Smooth muscle cell (in vitro differentiated cells): ENCODE results near the gene ST6GAL2. TPM values are rescaled to one million over a fixed set of nuclear protein-coding genes. Genes with fewer than 3 reads are reported as not detected.
A peak's percentile ranks its signal among the peaks of the same experiment; 100 is the strongest.

Experiments used
- DNase-seq: peaks from one replicate; lab custom pipeline; 2025; ENCODE audit not compliant: unreplicated experiment; lab: John Stamatoyannopoulos, UW
- H2AFZ ChIP-seq: fragments of 200-600 bp; sonication (generic); 2 replicates; pipeline ENCODE4 v1.6.0; 2016; ENCODE audit warnings: antibody characterized with exemption, low read depth, mild to moderate bottlenecking
- H3F3A ChIP-seq: fragments of 200-600 bp; sonication (generic); 2 replicates; pipeline ENCODE4 v1.6.0; 2017; ENCODE audit warnings: antibody characterized with exemption, low read depth
- H3K27ac ChIP-seq: fragments of 200-600 bp; sonication (generic); 2 replicates; pipeline ENCODE4 v1.5.1; 2016; ENCODE audit warnings: low read depth, mild to moderate bottlenecking
- H3K27me3 ChIP-seq: fragments of 200-600 bp; sonication (generic); 2 replicates; pipeline ENCODE4 v1.6.1; 2016; ENCODE audit warnings: low read depth, mild to moderate bottlenecking
- H3K36me3 ChIP-seq: fragments of 200-600 bp; sonication (generic); 2 replicates; pipeline ENCODE4 v1.5.1; 2016; ENCODE audit warnings: low read depth
- H3K4me1 ChIP-seq: fragments of 200-600 bp; sonication (generic); 2 replicates; pipeline ENCODE4 v1.5.1; 2016; ENCODE audit warnings: low read depth
- H3K4me2 ChIP-seq: fragments of 200-600 bp; sonication (generic); 2 replicates; pipeline ENCODE4 v1.6.0; 2016; ENCODE audit warnings: mild to moderate bottlenecking
- H3K4me3 ChIP-seq: fragments of 200-600 bp; sonication (generic); 2 replicates; pipeline ENCODE4 v1.5.1; 2016; ENCODE audit warnings: mild to moderate bottlenecking
- H3K79me2 ChIP-seq: fragments of 200-600 bp; sonication (generic); 2 replicates; pipeline ENCODE4 v1.6.0; 2016; ENCODE audit warnings: low read depth, mild to moderate bottlenecking
- H3K9ac ChIP-seq: fragments of 200-600 bp; sonication (generic); 2 replicates; pipeline ENCODE4 v1.6.0; 2016; ENCODE audit warnings: low read depth
- H3K9me3 ChIP-seq: fragments of 200-600 bp; sonication (generic); replicated peaks from 2 replicates; pipeline ENCODE4 v1.5.1; 2016; ENCODE audit warnings: low read depth
- H4K20me1 ChIP-seq: fragments of 200-600 bp; sonication (generic); 2 replicates; pipeline ENCODE4 v1.6.0; 2016; ENCODE audit warnings: low read depth
- WGBS: methylation state at CpG from one replicate; pipeline ENCODE4 v1.1.7; 2016; ENCODE audit warnings: low lambda C conversion rate; 5-methylcytosine and 5-hydroxymethylcytosine counted together
- polyA plus RNA-seq: library from polyadenylated mRNA; unstranded; fragments of >200 nt; fragmentation: Nextera tagmentation; extraction: Ambion mirVana; gene quantifications from 2 replicates; pipeline ENCODE4 v1.2.1, GENCODE V29; 2016
- total RNA-seq: library from RNA; depleted of rRNA; stranded (reverse); fragments of >200 nt; gene quantifications from 2 replicates; pipeline ENCODE4 v1.2.3, GENCODE V29; 2014
- TF ChIP-seq, protein P1 (sequence below): fragments of 200-600 bp; sonication (generic); IDR thresholded peaks from 2 replicates; pipeline ENCODE4 v1.5.1; 2017; ENCODE audit warnings: borderline replicate concordance, mild to moderate bottlenecking, antibody characterized with exemption; ENCODE audit not compliant: insufficient read depth, poor library complexity, severe bottlenecking

ST6GAL2 gene
- total and polyA plus RNA-seq, 2 experiments from 2014 or later = 42.5 to 64.6 TPM

DNA sequence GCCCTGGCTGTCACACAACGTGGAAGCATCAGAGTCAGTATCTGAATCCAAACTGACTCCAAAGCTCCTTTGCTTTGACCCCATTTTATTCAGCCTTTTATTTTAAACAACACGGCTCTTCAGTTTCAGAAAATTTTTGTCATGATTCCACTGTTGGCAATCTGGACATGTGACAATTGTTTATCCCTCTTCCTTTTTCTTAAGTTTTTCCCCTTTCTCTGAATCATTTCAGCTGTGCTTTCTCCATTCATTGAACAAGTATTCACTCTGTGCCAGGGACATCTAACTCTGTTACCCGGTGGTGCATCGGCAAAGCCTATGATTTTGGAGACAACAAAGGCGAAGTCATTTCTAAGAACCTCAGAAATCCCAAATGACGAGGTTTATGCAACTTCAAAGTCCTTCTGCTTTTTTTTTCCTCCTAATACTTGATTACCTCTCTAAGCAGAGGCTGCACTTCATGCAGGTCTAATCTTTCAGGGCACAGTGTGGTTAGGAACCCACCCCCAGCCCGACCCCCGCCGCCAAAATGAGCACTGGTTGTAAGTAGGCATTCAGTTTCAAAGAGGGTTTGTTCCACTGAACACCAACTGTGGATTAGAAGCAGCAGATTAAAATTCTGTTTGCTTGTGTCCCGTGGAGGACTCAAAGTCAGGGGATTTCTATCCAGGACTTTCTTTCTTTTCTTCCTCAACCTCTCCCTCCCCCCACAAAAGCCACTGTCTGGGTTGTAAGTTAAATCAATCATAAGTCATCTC, 18.6 kb downstream of the ST6GAL2 start:
- no peaks in the 10 kb centered on the region for H3K27me3 ChIP-seq
- peaks cover 25% of the 10 kb centered on the region for H3K4me1 ChIP-seq
- H4K20me1 ChIP-seq = peaks cover 97% of the 10 kb centered on the region
- no peaks in the 10 kb centered on the region for H3F3A ChIP-seq
- no peaks in the 10 kb centered on the region for H3K9me3 ChIP-seq
- H3K36me3 ChIP-seq = no peaks in the 10 kb centered on the region
- peak overlapping the region; percentile 56 for H3K27ac ChIP-seq
- H2AFZ ChIP-seq = no peak overlapping the region
- H3K79me2 ChIP-seq = peaks cover 96% of the 10 kb centered on the region
- H3K9ac ChIP-seq = no peak overlapping the region
- H3K4me2 ChIP-seq = peak overlapping the region; percentile 69
- no peak for DNase-seq
- no peak overlapping the region for H3K4me3 ChIP-seq
- WGBS = 52% methylated on average over 10 of the region's 10 CpGs
- TF ChIP-seq, protein P1, sequence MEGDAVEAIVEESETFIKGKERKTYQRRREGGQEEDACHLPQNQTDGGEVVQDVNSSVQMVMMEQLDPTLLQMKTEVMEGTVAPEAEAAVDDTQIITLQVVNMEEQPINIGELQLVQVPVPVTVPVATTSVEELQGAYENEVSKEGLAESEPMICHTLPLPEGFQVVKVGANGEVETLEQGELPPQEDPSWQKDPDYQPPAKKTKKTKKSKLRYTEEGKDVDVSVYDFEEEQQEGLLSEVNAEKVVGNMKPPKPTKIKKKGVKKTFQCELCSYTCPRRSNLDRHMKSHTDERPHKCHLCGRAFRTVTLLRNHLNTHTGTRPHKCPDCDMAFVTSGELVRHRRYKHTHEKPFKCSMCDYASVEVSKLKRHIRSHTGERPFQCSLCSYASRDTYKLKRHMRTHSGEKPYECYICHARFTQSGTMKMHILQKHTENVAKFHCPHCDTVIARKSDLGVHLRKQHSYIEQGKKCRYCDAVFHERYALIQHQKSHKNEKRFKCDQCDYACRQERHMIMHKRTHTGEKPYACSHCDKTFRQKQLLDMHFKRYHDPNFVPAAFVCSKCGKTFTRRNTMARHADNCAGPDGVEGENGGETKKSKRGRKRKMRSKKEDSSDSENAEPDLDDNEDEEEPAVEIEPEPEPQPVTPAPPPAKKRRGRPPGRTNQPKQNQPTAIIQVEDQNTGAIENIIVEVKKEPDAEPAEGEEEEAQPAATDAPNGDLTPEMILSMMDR = no peak

DNA sequence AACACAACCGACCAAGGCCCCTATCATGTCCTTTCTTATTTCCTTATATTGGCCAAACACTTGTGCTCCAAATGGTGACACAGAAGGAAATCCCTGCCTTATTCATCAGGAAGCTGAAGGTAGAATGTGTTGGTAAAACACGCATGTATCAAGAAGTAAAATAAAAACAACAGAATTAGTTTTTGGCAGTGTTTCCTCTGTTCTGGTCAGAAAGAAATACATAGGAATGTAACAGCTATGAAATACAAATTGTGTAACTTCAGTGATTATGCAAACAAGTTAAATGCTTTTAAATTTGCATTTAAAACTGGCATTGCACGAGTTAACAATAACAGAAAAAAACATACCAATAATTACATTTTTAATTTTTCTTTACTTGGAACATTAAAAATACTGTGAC, 19.3 kb downstream of the ST6GAL2 start:
- no peaks in the 10 kb centered on the region for H3K36me3 ChIP-seq
- H3K27ac ChIP-seq = peak overlapping the region; percentile 56
- no peak for DNase-seq
- no peaks in the 10 kb centered on the region for H3K9me3 ChIP-seq
- peaks cover 96% of the 10 kb centered on the region for H3K79me2 ChIP-seq
- no peak overlapping the region for H3K9ac ChIP-seq
- no peaks in the 10 kb centered on the region for H3K27me3 ChIP-seq
- peak overlapping the region; percentile 69 for H3K4me2 ChIP-seq
- WGBS = 71% methylated on average over 3 of the region's 3 CpGs
- H3F3A ChIP-seq = no peaks in the 10 kb centered on the region
- H4K20me1 ChIP-seq = peaks cover 98% of the 10 kb centered on the region
- TF ChIP-seq, protein P1 = no peak
- H3K4me1 ChIP-seq = peaks cover 25% of the 10 kb centered on the region
- H2AFZ ChIP-seq = no peak overlapping the region
- H3K4me3 ChIP-seq = no peak overlapping the region

DNA sequence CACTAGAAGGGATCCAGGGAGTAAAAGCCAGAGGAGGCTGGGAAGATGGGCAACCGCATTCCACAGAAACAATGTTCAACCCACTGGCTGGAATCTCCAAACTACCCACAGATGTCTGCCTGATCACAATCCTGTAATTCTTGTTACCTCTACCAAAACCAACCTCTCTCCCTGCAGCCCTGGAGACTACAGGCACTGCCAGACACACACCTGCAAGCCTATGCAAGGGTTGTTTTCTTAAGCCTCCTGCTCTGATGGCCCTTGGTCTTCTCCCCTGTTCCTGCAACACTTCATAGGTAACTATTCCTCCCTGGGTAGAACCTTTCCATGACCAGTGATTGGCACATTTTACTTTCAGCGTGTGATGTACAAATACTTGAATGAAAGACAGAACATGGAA, 21.9 kb downstream of the ST6GAL2 start:
- H3K9ac ChIP-seq = no peak overlapping the region
- H2AFZ ChIP-seq = no peak overlapping the region
- H3K4me1 ChIP-seq = peaks cover 21% of the 10 kb centered on the region
- peaks cover 86% of the 10 kb centered on the region for H4K20me1 ChIP-seq
- H3K4me3 ChIP-seq = no peak overlapping the region
- no peak for DNase-seq
- no peaks in the 10 kb centered on the region for H3F3A ChIP-seq
- H3K9me3 ChIP-seq = no peaks in the 10 kb centered on the region
- H3K27ac ChIP-seq = no peak overlapping the region
- H3K4me2 ChIP-seq = no peak overlapping the region
- H3K27me3 ChIP-seq = no peaks in the 10 kb centered on the region
- TF ChIP-seq, protein P1 = no peak
- H3K36me3 ChIP-seq = no peaks in the 10 kb centered on the region
- peaks cover 96% of the 10 kb centered on the region for H3K79me2 ChIP-seq
- 96% methylated on average over 2 of the region's 2 CpGs for WGBS

DNA sequence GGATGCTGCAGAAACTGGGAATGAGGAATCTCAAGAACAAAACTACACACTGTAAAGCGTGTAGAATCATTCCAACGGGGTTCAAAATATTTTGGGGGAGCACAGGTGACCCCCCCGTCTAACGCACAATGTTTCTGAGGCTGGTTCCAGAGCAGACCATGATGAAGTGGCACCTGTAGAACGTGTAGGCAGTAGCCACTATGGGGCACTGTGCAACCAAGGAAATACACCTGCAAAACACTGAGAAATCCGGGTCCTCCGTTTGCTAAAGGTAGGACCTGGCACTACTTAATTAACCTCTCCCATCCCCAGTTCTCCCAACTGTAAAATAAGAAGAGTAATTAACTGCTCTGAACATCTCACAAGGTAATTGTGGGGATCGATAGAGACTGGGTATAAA, 22.6 kb downstream of the ST6GAL2 start:
- no peaks in the 10 kb centered on the region for H3K27me3 ChIP-seq
- no peak overlapping the region for H2AFZ ChIP-seq
- H3K4me1 ChIP-seq = peaks cover 15% of the 10 kb centered on the region
- H3K27ac ChIP-seq = no peak overlapping the region
- H3K9ac ChIP-seq = no peak overlapping the region
- H3K36me3 ChIP-seq = no peaks in the 10 kb centered on the region
- H4K20me1 ChIP-seq = peaks cover 83% of the 10 kb centered on the region
- H3K9me3 ChIP-seq = no peaks in the 10 kb centered on the region
- no peak overlapping the region for H3K4me2 ChIP-seq
- TF ChIP-seq, protein P1 = no peak
- 64% methylated on average over 8 of the region's 8 CpGs for WGBS
- H3F3A ChIP-seq = no peaks in the 10 kb centered on the region
- no peak overlapping the region for H3K4me3 ChIP-seq
- peaks cover 95% of the 10 kb centered on the region for H3K79me2 ChIP-seq
- DNase-seq = no peak
